A549 (cell line): ENCODE measurements around the gene ATP10B. TPM values are rescaled to one million over a fixed set of nuclear protein-coding genes. Genes with fewer than 3 reads are reported as not detected.

Experiments used
- ATAC-seq, 2 experiments: fragments of 200-7000 bp in 1 of 2; fragments of >200 bp in 1 of 2; cut with Nextera tagmentation in 1 of 2; cut with Tn5 transposase in 1 of 2; 3 replicates each; pipeline versions ENCODE4 v1.8.0 to v1.9.1; 2018 to 2020; ENCODE audit warnings: mild to moderate bottlenecking in 1 of 2, moderate library complexity in 1 of 2
- CTCF ChIA-PET: fragments of 300-600 bp; sonication (Branson Sonifier 250); formaldehyde crosslinking; extraction: SDS; loops from one replicate; lab custom pipeline; 2021; ENCODE audit warnings: antibody characterized with exemption, inconsistent platforms; lab: Yijun Ruan, JAX
- POLR2A ChIA-PET: fragments of 350-600 bp; formaldehyde crosslinking; extraction: SDS; loops from one replicate; lab custom pipeline; 2021; ENCODE audit warnings: antibody characterized with exemption, inconsistent platforms; lab: Yijun Ruan, JAX
- DNase-seq, 2 experiments: peaks; one replicate each; pipeline versions ENCODE4 v3.0.0 to v3.0.0-alpha.2; 2011 to 2016; ENCODE audit warnings: low read depth in 1 of 2, low spot score in 1 of 2
- FAIRE-seq: peaks from 2 replicates; lab custom pipeline; 2011; peaks lifted over from hg19 to GRCh38; lab: Jason Lieb, UNC
- H3K27ac ChIP-seq, 2 experiments: fragments of >200 bp; sonication (Bioruptor Twin); formaldehyde crosslinking; 3 replicates each; pipeline ENCODE4 v1.5.1; 2016 to 2017
- H3K4me1 ChIP-seq: fragments of >200 bp; sonication (Bioruptor Twin); formaldehyde crosslinking; 3 replicates; pipeline ENCODE4 v1.6.1; 2016
- H3K4me2 ChIP-seq: fragments of >200 bp; sonication (Bioruptor Twin); formaldehyde crosslinking; 3 replicates; pipeline ENCODE4 v1.6.1; 2016
- H3K4me3 ChIP-seq: fragments of >200 bp; sonication (Bioruptor Twin); formaldehyde crosslinking; 3 replicates; pipeline ENCODE4 v1.5.1; 2016
- H3K9me3 ChIP-seq: fragments of >200 bp; sonication (Bioruptor Twin); formaldehyde crosslinking; 3 replicates; pipeline ENCODE4 v1.6.1; 2016
- CBX8 ChIP-seq: fragments of 200-600 bp; sonication (generic); IDR thresholded peaks from 2 replicates; pipeline ENCODE4 v1.6.1; 2016
- CHD4 ChIP-seq: fragments of 200-600 bp; sonication (generic); IDR thresholded peaks from 2 replicates; pipeline ENCODE4 v1.6.1; 2016; ENCODE audit warnings: antibody characterized with exemption, mild to moderate bottlenecking, borderline replicate concordance
- ESRRA ChIP-seq: fragments of 150-350 bp; IDR thresholded peaks from 2 replicates; pipeline ENCODE4 v1.6.1; 2014; ENCODE audit warnings: mild to moderate bottlenecking, low read length, borderline replicate concordance
- FOSL2 ChIP-seq, 2 experiments: fragments of 450-650 bp in 1 of 2; fragments of >200 bp in 1 of 2; sonication (Bioruptor Twin) in 1 of 2; formaldehyde crosslinking; IDR thresholded peaks; 2 replicates each; pipeline versions ENCODE4 v1.5.0 to v1.6.1; 2016 to 2020; ENCODE audit warnings: mild to moderate bottlenecking in 1 of 2, moderate library complexity in 1 of 2
- FOXS1 ChIP-seq: fragments of 250-450 bp; sonication (Bioruptor Pico); IDR thresholded peaks from 2 replicates; pipeline ENCODE4 v1.5.0; 2020; ENCODE audit warnings: mild to moderate bottlenecking, moderate library complexity
- GATA3 ChIP-seq: IDR thresholded peaks from 2 replicates; pipeline ENCODE4 v1.6.1; 2012; ENCODE audit warnings: borderline replicate concordance
- HDAC2 ChIP-seq: fragments of 200-600 bp; sonication (generic); IDR thresholded peaks from 2 replicates; pipeline ENCODE4 v1.6.1; 2016
- HOXA7 ChIP-seq: fragments of 250-450 bp; sonication (Bioruptor Pico); IDR thresholded peaks from 2 replicates; pipeline ENCODE4 v1.5.0; 2020; ENCODE audit warnings: mild to moderate bottlenecking, moderate library complexity
- HOXB5 ChIP-seq: fragments of 250-450 bp; sonication (Bioruptor Pico); IDR thresholded peaks from 2 replicates; pipeline ENCODE4 v1.5.0; 2020; ENCODE audit warnings: mild to moderate bottlenecking, moderate library complexity
- JUN ChIP-seq, 2 experiments: fragments of >200 bp; sonication (Bioruptor Twin); formaldehyde crosslinking; IDR thresholded peaks; 2 replicates in 1 of 2; 3 replicates in 1 of 2; pipeline ENCODE4 v1.6.1; 2016 to 2017
- KDM1A ChIP-seq: fragments of 200-600 bp; sonication (generic); IDR thresholded peaks from 2 replicates; pipeline ENCODE4 v1.6.1; 2016; ENCODE audit warnings: low read depth, mild to moderate bottlenecking
- MAFK ChIP-seq: fragments of 450-650 bp; IDR thresholded peaks from 2 replicates; pipeline ENCODE4 v1.6.1; 2014; ENCODE audit not compliant: partially characterized antibody
- MAZ ChIP-seq: fragments of 150-350 bp; IDR thresholded peaks from 2 replicates; pipeline ENCODE4 v1.6.1; 2014; ENCODE audit warnings: antibody characterized with exemption, low read depth, low read length, borderline replicate concordance
- MYC ChIP-seq: IDR thresholded peaks from 2 replicates; pipeline ENCODE4 v1.6.1; 2012; ENCODE audit warnings: mild to moderate bottlenecking, inconsistent platforms, low read length, improper control_type of control experiment, borderline replicate concordance
- NPAS2 ChIP-seq: fragments of 250-450 bp; sonication (Bioruptor Pico); IDR thresholded peaks from 2 replicates; pipeline ENCODE4 v1.8.0; 2022; ENCODE audit warnings: mild to moderate bottlenecking, moderate library complexity, borderline replicate concordance
- RARB ChIP-seq: fragments of 250-450 bp; sonication (Bioruptor Pico); IDR thresholded peaks from 2 replicates; pipeline ENCODE4 v1.8.0; 2021; ENCODE audit warnings: mild to moderate bottlenecking, moderate library complexity
- SMC3 ChIP-seq: fragments of >200 bp; sonication (Bioruptor Twin); formaldehyde crosslinking; IDR thresholded peaks from 3 replicates; pipeline ENCODE4 v1.6.1; 2018; ENCODE audit warnings: inconsistent platforms
- ZFP36 ChIP-seq: fragments of 450-650 bp; IDR thresholded peaks from 2 replicates; pipeline ENCODE4 v1.6.1; 2014; ENCODE audit warnings: borderline replicate concordance; ENCODE audit not compliant: partially characterized antibody
- ZSCAN20 ChIP-seq: fragments of 250-450 bp; sonication (Bioruptor Pico); IDR thresholded peaks from 2 replicates; pipeline ENCODE4 v1.8.0; 2022; ENCODE audit warnings: mild to moderate bottlenecking, moderate library complexity
- WGBS: methylation state at CpG from one replicate; pipeline ENCODE4 v1.1.6; 2017; ENCODE audit errors: missing lambda C conversion rate; 5-methylcytosine and 5-hydroxymethylcytosine counted together
- polyA plus RNA-seq, 4 experiments: library from polyadenylated mRNA; depleted of rRNA in 3 of 4; stranded (reverse); fragments of >200 nt; fragmentation: RNase III in 1 of 4; extraction: RNeasy Plus Mini Kit Qiagen cat#74134 plus additional on column Dnase treatment in 1 of 4; gene quantifications; 2 replicates in 3 of 4; 3 replicates in 1 of 4; pipeline ENCODE4 v1.2.3, GENCODE V29; 2011 to 2017
- TF ChIP-seq, protein P1 (sequence below): fragments of >200 bp; sonication (Bioruptor Twin); formaldehyde crosslinking; IDR thresholded peaks from 2 replicates; pipeline ENCODE4 v1.6.1; 2016
- TF ChIP-seq, protein P2 (sequence below): IDR thresholded peaks from 2 replicates; pipeline ENCODE4 v1.6.1; 2012
- TF ChIP-seq, protein P3 (sequence below): fragments of 200-600 bp; sonication (generic); IDR thresholded peaks from 2 replicates; pipeline ENCODE4 v1.6.1; 2016; ENCODE audit warnings: antibody characterized with exemption, mild to moderate bottlenecking, moderate library complexity
- TF ChIP-seq, protein P4 (sequence below): fragments of 450-650 bp; IDR thresholded peaks from 2 replicates; pipeline ENCODE4 v1.6.1; 2014; ENCODE audit warnings: antibody characterized with exemption
- TF ChIP-seq, protein P5 (sequence below): fragments of 250-450 bp; sonication (Bioruptor Pico); IDR thresholded peaks from 2 replicates; pipeline ENCODE4 v1.5.0; 2021; ENCODE audit warnings: mild to moderate bottlenecking, moderate library complexity, borderline replicate concordance

The ATP10B gene
- polyA plus RNA-seq, 2 of the 4 experiments (the other 2 are of a cell fraction): not detected

DNA sequence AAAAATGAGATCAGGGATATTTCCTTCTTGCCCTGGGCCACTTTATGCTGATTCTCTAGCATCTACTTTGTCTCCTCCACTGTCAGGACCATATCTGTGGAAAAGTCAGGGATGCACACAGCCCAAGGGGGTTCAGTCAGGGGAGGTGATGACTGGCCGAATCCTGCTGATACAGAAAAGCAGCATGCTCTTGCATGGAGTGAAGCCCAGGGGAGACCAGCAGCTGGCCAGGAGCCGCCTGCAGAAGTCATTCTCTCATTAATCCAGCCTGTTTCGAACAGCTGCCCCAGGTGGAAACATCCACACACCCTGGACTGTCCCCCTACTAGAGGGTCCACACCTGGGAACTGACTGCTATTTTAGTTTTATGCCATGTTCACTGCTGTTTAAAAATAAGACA lies 177.1 kb downstream of the ATP10B start:
- no peaks in the 10 kb centered on the region for H3K9me3 ChIP-seq
- CTCF ChIA-PET: no interaction called here
- 0% methylated on average over 3 of the region's 3 CpGs for WGBS
- DNase-seq: no peak
- no peak for FAIRE-seq
- no peak overlapping the region for H3K27ac ChIP-seq
- H3K4me1 ChIP-seq: no peaks in the 10 kb centered on the region
- POLR2A ChIA-PET: no interaction called here
- H3K4me2 ChIP-seq: no peak overlapping the region
- ATAC-seq: no peak
- TF ChIP-seq, protein P1, sequence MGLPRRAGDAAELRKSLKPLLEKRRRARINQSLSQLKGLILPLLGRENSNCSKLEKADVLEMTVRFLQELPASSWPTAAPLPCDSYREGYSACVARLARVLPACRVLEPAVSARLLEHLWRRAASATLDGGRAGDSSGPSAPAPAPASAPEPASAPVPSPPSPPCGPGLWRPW: no peak
- no peak for TF ChIP-seq ZFP36
- TF ChIP-seq RARB (CRISPR knock-in tag): no peak
- no peak for TF ChIP-seq HOXB5
- no peak for TF ChIP-seq MAFK
- TF ChIP-seq NPAS2 (CRISPR knock-in tag): no peak
- TF ChIP-seq GATA3: no peak
- TF ChIP-seq FOSL2 (IDR thresholded peaks at IDR 0.05): no peak
- TF ChIP-seq FOSL2 (CRISPR knock-in tag; IDR thresholded peaks at IDR 0.05): no peak
- no peak for TF ChIP-seq JUN (IDR thresholded peaks at IDR 0.05)
- no peak for TF ChIP-seq FOXS1 (CRISPR knock-in tag)
- no peak for TF ChIP-seq KDM1A
- TF ChIP-seq MAZ: no peak
- TF ChIP-seq CBX8: no peak
- TF ChIP-seq, protein P2, sequence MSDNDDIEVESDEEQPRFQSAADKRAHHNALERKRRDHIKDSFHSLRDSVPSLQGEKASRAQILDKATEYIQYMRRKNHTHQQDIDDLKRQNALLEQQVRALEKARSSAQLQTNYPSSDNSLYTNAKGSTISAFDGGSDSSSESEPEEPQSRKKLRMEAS: no peak
- TF ChIP-seq, protein P3, sequence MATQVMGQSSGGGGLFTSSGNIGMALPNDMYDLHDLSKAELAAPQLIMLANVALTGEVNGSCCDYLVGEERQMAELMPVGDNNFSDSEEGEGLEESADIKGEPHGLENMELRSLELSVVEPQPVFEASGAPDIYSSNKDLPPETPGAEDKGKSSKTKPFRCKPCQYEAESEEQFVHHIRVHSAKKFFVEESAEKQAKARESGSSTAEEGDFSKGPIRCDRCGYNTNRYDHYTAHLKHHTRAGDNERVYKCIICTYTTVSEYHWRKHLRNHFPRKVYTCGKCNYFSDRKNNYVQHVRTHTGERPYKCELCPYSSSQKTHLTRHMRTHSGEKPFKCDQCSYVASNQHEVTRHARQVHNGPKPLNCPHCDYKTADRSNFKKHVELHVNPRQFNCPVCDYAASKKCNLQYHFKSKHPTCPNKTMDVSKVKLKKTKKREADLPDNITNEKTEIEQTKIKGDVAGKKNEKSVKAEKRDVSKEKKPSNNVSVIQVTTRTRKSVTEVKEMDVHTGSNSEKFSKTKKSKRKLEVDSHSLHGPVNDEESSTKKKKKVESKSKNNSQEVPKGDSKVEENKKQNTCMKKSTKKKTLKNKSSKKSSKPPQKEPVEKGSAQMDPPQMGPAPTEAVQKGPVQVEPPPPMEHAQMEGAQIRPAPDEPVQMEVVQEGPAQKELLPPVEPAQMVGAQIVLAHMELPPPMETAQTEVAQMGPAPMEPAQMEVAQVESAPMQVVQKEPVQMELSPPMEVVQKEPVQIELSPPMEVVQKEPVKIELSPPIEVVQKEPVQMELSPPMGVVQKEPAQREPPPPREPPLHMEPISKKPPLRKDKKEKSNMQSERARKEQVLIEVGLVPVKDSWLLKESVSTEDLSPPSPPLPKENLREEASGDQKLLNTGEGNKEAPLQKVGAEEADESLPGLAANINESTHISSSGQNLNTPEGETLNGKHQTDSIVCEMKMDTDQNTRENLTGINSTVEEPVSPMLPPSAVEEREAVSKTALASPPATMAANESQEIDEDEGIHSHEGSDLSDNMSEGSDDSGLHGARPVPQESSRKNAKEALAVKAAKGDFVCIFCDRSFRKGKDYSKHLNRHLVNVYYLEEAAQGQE: no peak
- TF ChIP-seq, protein P4, sequence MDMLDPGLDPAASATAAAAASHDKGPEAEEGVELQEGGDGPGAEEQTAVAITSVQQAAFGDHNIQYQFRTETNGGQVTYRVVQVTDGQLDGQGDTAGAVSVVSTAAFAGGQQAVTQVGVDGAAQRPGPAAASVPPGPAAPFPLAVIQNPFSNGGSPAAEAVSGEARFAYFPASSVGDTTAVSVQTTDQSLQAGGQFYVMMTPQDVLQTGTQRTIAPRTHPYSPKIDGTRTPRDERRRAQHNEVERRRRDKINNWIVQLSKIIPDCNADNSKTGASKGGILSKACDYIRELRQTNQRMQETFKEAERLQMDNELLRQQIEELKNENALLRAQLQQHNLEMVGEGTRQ: no peak
- TF ChIP-seq CHD4: no peak
- TF ChIP-seq, all 56 proteins: peak for 0
- H3K4me3 ChIP-seq: no peak overlapping the region

DNA sequence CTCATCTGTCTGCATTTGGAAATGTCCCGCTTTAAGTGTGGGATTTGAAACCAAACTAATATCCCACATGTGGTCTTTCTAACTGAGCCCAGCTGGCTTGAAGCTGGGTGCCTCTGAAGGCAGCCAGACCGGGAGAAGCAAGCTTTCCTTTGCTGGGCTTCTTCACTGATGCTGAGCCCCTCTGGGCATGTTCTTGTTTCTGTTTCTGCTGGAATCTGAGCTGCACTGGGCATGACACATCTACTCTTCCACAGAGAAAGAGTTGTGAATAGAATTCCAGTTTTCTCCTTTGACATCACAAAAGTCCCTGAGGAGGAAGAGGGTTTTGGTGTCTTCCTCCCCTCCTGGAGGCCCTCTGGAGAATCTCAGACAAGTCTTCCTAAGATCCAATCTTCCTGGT lies 179.5 kb downstream of the ATP10B start:
- TF ChIP-seq, protein P3: no peak
- TF ChIP-seq, protein P5, sequence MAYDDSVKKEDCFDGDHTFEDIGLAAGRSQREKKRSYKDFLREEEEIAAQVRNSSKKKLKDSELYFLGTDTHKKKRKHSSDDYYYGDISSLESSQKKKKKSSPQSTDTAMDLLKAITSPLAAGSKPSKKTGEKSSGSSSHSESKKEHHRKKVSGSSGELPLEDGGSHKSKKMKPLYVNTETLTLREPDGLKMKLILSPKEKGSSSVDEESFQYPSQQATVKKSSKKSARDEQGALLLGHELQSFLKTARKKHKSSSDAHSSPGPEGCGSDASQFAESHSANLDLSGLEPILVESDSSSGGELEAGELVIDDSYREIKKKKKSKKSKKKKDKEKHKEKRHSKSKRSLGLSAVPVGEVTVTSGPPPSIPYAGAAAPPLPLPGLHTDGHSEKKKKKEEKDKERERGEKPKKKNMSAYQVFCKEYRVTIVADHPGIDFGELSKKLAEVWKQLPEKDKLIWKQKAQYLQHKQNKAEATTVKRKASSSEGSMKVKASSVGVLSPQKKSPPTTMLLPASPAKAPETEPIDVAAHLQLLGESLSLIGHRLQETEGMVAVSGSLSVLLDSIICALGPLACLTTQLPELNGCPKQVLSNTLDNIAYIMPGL: no peak
- TF ChIP-seq SMC3 (no peak), HOXB5 (no peak), ZFP36 (no peak), CBX8 (no peak), MYC (no peak), ESRRA (no peak), HDAC2 (no peak), HOXA7 (CRISPR knock-in tag) (no peak), ZSCAN20 (CRISPR knock-in tag) (no peak)
- TF ChIP-seq, protein P2: no peak
- TF ChIP-seq, all 56 proteins: peak for 0
- ATAC-seq (no peak), FAIRE-seq (no peak), DNase-seq (no peak)
- Histone ChIP-seq H3K27ac (no peak overlapping the region), H3K4me1 (no peaks in the 10 kb centered on the region), H3K4me3 (no peak overlapping the region), H3K4me2 (no peak overlapping the region), H3K9me3 (no peaks in the 10 kb centered on the region)
- ChIA-PET CTCF (interaction anchor here (1.5 kb wide), 1 partner anchor 234 kb away, joined by 3 read pairs; no protein-coding TSS in a partner anchor), POLR2A (no interaction called here)
- 0% methylated on average over 2 of the region's 2 CpGs for WGBS
